Bronchial epithelial cell (primary cell): ENCODE results near the gene GAL. TPM values are rescaled to one million over a fixed set of nuclear protein-coding genes. Genes with fewer than 3 reads are reported as not detected.

Source experiments
- DNase-seq: peaks from one replicate; pipeline ENCODE4 v3.0.0-alpha.2; 2010; ENCODE audit warnings: low read depth
- FAIRE-seq: peaks from 2 replicates; lab custom pipeline; 2011; peaks lifted over from hg19 to GRCh38; lab: Jason Lieb, UNC
- H3K27me3 ChIP-seq: 2 replicates; pipeline ENCODE4 v1.5.1; 2011; ENCODE audit warnings: low read length; ENCODE audit not compliant: control insufficient read depth, insufficient read depth
- H3K36me3 ChIP-seq: 2 replicates; pipeline ENCODE4 v1.5.1; 2011; ENCODE audit warnings: low read length; ENCODE audit not compliant: control insufficient read depth, insufficient read depth
- H3K4me3 ChIP-seq: 2 replicates; pipeline ENCODE4 v1.5.1; 2011; ENCODE audit warnings: mild to moderate bottlenecking, low read depth, low read length, control low read depth
- CTCF ChIP-seq: IDR thresholded peaks from 2 replicates; pipeline ENCODE4 v1.5.1; 2011; ENCODE audit warnings: mild to moderate bottlenecking, moderate library complexity, low read length, control low read depth, inconsistent platforms; ENCODE audit not compliant: insufficient read depth, severe bottlenecking
- total RNA-seq: library from RNA; depleted of rRNA; stranded (reverse); fragments of >200 nt; gene quantifications from 2 replicates; pipeline ENCODE4 v1.2.1, GENCODE V29; 2014

The GAL gene
- total RNA-seq, 1 donor from 2014 or later: 0.53 TPM

DNA sequence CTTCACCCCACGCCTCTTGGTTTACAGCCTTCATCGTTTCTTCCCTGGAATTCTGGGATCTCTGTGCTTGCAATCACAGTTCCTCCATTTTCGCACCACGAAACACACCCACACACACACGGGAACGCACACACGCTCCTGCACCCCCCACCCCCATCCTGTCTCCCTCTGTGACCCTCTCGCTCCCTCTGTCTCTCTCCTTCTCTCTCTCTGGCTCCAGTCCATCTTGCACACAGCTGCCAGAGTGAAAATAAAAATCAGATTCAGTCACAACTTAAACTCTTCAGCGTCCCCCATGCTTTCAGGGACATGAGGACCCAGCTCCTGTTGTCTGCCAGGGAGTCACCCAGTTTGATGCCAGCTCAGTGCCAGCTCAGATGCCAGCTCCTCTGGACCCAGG, 3.0 kb downstream of the GAL start:
- Histone ChIP-seq H3K27me3 (peaks cover 25% of the 10 kb centered on the region), H3K4me3 (no peak overlapping the region), H3K36me3 (no peaks in the 10 kb centered on the region)
- FAIRE-seq: no peak
- no peak for TF ChIP-seq CTCF
- no peak for DNase-seq

DNA sequence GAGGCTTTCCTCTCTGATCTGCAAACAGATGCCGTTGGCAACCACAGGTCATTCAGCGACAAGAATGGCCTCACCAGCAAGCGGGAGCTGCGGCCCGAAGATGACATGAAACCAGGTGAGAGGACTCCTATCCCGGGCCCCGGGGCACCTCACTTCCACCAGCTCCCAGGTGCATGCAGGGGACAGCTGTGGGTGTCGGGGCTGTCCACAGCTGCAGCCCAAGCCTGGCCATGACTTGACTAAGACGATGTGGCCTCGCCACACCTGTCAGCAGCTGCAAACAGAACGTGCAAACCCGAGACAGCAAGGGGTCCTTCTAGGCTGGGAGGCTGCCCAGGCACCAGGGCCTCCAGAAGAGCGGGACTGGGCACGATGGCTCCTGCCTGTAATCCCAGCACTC, 3.6 kb downstream of the GAL start:
- FAIRE-seq (no peak), DNase-seq (no peak)
- peaks cover 23% of the 10 kb centered on the region for H3K27me3 ChIP-seq
- no peak overlapping the region for H3K4me3 ChIP-seq
- no peaks in the 10 kb centered on the region for H3K36me3 ChIP-seq
- no peak for TF ChIP-seq CTCF

GRCh38 chr11:68688881-68689280, 4.5 kb downstream of the GAL start:
- FAIRE-seq: no peak
- H3K27me3 ChIP-seq: peaks cover 16% of the 10 kb centered on the region
- H3K36me3 ChIP-seq: no peaks in the 10 kb centered on the region
- H3K4me3 ChIP-seq: no peak overlapping the region
- DNase-seq: no peak
- TF ChIP-seq CTCF: no peak

GRCh38 chr11:68689737-68690625, 5.6 kb downstream of the GAL start:
- Histone ChIP-seq H3K27me3 (peaks cover 11% of the 10 kb centered on the region), H3K4me3 (no peak overlapping the region), H3K36me3 (no peaks in the 10 kb centered on the region)
- FAIRE-seq (no peak), DNase-seq (no peak)
- no peak for TF ChIP-seq CTCF

DNA sequence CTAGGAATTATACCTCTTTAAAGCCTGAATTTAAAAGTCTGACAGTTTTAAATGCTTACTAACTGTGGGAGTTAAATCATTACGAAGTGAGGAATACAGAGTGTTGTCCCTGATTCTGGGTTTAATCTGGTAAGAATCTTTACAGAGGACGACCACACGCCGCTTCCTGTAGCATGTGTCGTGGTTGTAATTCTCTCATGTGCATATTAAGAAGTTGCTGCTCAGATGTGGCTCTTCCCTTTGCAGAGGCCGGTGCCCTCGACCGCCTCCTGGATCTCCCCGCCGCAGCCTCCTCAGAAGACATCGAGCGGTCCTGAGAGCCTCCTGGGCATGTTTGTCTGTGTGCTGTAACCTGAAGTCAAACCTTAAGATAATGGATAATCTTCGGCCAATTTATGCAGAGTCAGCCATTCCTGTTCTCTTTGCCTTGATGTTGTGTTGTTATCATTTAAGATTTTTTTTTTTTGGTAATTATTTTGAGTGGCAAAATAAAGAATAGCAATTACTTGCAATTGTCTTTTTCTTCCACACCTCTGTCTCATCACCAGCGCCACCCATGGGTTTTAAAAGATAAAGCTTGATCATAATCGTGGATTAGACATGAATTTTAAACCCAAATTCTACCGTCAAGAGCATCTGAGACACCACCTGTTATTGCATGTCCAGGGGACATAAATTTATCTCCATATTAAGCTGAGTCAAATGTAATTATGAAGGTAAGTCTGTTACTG, 6.5 kb downstream of the GAL start:
- TF ChIP-seq CTCF: no peak
- Histone ChIP-seq H3K27me3 (peaks cover 5% of the 10 kb centered on the region), H3K36me3 (no peaks in the 10 kb centered on the region), H3K4me3 (no peak overlapping the region)
- FAIRE-seq (no peak), DNase-seq (no peak)
